GM18868 (cell line): ENCODE measurements around the gene PAAF1.
A peak's percentile ranks its signal among the peaks of the same experiment; 100 is the strongest.

ENCODE experiments used
- ATAC-seq: cut with Tn5 transposase; IDR thresholded peaks from one replicate; pipeline ENCODE4 v1.9.1; 2021; ENCODE audit warnings: mild to moderate bottlenecking, moderate library complexity; ENCODE audit not compliant: unreplicated experiment

PAAF1 gene

DNA sequence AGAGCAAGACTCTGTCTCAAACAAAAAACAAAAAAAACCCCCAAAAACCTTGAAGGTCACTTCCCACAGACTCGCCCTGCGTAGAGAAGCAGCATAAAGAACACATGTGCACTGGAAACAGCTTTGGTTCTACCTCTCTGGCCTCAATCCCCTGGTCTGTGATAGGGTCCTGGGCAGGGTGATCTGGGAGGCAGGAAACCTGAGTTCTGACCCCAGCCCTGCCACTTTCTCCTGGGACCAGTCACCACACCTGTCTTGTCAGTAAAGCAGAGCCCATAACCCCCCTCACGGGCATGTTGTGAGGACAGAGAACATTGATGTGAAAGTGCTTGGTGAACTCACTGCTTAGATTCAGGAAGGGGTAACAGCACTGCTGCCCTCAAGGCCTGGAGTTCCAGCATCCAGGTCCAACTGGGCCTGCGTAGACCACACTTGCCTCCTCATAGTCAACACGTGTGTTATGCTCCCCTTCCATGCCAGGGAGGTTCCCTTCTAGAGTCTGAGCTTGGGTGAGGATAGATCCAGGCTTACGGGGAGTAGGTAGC is 94.4 kb downstream of the PAAF1 start:
- ATAC-seq: no peak

GRCh38 chr11:73972187-73972586 is 95.4 kb downstream of the PAAF1 start:
- no peak for ATAC-seq

DNA sequence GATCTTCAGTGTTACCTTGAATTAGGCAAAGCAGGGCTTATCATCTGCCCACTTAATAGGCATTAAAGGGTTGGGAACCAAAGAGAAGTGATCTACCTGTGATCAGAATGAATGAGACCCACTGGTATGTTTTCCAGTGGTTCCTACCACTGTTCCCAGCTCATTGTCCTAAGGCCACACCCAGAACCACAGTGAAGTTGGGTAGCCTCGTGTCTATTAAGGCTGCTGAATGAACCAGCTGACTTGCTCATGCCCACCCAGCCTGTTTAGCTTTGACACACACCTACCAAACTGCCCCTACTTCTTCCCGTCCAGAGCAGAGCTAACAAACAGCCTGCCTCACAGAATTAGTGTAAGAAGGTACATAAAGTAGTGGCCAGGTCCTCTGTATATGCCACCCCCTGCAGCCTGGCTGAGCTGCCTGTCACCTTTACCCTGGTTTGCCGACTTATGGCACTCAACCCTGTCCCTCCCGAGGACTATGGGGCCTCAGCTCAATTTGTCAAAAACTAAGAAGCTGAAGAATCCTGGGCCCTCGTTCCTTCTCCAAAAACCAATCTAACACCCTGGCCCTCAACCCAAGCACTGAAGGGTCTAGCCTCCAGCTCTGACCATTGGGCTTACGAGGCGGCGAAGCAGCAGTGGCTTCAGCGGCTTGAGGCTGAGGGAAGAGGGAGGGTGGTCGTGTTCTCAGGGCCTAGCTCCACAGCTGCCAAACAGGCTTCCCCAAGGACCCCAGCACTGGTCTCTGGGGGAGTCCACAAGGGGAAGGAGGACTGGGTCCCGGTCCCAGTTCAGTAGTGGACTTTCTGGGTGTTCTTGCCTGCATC is 96.0 kb downstream of the PAAF1 start:
- ATAC-seq: no peak

GRCh38 chr11:73974604-73975478 is 98.0 kb downstream of the PAAF1 start:
- no peak for ATAC-seq

DNA sequence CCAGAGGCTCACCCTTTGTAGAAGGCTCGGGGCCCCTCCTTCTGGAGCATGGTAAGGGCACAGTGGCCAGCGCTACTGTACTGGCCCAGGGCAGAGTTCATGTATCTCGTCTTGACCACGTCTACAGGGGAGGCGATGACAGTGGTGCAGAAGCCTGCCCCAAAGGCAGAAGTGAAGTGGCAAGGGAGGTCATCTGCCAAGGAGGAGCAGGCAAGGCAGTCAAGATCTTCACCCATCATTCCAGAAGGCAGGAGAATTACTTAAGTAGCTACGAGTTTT is 98.6 kb downstream of the PAAF1 start:
- no peak for ATAC-seq

- ATAC-seq: no peak
These were observed 99.8 kb downstream of the PAAF1 start for GRCh38 chr11:73976451-73977151.

DNA sequence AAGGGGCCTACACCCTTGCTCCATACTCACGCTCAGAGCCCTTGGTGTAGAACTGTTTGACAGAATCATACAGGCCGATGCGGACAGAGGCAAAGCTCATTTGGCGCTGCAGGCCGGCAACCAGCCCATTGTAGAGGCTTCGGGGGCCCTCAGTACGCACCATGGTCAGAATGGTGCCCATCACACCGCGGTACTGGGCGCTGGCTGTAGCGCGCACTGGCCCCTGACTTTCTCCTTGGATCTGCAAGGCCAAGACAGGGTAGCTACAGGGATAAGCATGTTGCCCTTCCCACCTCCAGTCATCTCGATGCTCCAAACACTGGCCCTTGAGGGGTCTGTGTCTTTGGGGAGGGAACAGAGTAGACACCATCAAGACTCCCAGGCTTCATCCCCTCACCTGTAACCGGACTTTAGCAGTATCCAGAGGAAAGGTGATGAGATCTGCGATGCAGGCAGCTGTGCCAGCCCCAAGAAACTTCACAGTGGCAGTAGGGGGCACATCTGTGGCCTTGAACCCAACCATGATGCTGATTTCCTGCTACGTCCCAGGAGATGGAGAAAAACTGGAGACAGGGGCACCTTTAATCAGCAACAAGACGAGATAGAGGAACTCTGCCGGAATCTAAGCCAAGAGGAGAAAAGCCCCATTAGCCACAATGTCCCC is 101.2 kb downstream of the PAAF1 start:
- ATAC-seq: no peak

DNA sequence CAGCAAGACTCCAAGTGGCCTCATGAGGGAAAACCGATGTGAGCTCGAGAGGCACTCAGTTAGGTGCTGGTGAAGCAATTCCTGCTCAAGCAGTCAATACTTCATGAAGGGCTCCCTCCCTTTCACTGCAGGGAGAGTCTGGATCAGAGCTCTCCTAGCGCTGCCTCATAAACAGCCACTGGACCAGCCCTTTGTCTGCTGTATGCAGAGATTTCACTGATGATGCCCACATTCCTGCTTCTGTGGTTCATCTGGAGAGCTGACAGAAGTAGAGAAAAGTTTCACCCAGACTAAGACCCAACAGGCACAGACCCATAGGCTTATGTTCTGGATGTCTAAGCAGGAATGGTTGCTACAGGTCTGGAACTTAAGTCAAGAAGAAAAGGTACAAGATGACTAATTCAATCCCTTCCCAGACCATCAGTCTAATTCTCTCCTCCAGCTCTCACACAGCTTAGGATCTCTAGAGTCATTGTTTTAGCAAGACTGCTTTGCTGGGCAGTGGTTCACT is 101.8 kb downstream of the PAAF1 start:
- no peak for ATAC-seq

- peak; percentile 61 for ATAC-seq
These were observed 103.5 kb downstream of the PAAF1 start for GRCh38 chr11:73980001-73980961.
